Osteoblast (primary cell): Measurements from ENCODE around the gene CHRNG. TPM values are rescaled to one million over a fixed set of nuclear protein-coding genes. Genes with fewer than 3 reads are reported as not detected.

Experiments used
- DNase-seq: peaks from one replicate; pipeline ENCODE4 v3.0.0; 2011; ENCODE audit warnings: low spot score, mixed read lengths; ENCODE audit not compliant: insufficient read length; ENCODE audit errors: missing footprints
- H2AFZ ChIP-seq: 2 replicates; pipeline ENCODE4 v1.6.0; 2011; ENCODE audit warnings: mild to moderate bottlenecking, low read length
- H3K27ac ChIP-seq: 2 replicates; pipeline ENCODE4 v1.5.1; 2011; ENCODE audit warnings: mild to moderate bottlenecking, low read depth, low read length, moderate library complexity
- H3K27me3 ChIP-seq: 2 replicates; pipeline ENCODE4 v1.6.0; 2012; ENCODE audit warnings: mild to moderate bottlenecking, control low read depth, inconsistent platforms, low read length, moderate library complexity; ENCODE audit not compliant: insufficient read depth
- H3K36me3 ChIP-seq: 2 replicates; pipeline ENCODE4 v1.5.1; 2011; ENCODE audit warnings: mild to moderate bottlenecking, low read length, control low read depth, moderate library complexity; ENCODE audit not compliant: insufficient read depth
- H3K4me1 ChIP-seq: 2 replicates; pipeline ENCODE4 v1.5.1; 2011; ENCODE audit warnings: mild to moderate bottlenecking, low read length, control low read depth, moderate library complexity; ENCODE audit not compliant: insufficient read depth
- H3K4me2 ChIP-seq: 2 replicates; pipeline ENCODE4 v1.6.0; 2011; ENCODE audit warnings: mild to moderate bottlenecking, low read length; ENCODE audit not compliant: insufficient read depth
- H3K4me3 ChIP-seq: fragments of 200-600 bp; sonication (generic); 3 replicates; pipeline ENCODE4 v1.5.1; 2012; ENCODE audit warnings: mild to moderate bottlenecking, low read length, inconsistent platforms; ENCODE audit not compliant: insufficient read depth
- H3K79me2 ChIP-seq: 2 replicates; pipeline ENCODE4 v1.6.0; 2012; ENCODE audit warnings: mild to moderate bottlenecking, low read length, control low read depth, inconsistent platforms; ENCODE audit not compliant: insufficient read depth
- H3K9me3 ChIP-seq: 2 replicates; pipeline ENCODE4 v1.5.1; 2011; ENCODE audit warnings: low read depth, low read length, control low read depth
- H4K20me1 ChIP-seq: 2 replicates; pipeline ENCODE4 v1.6.0; 2012; ENCODE audit warnings: mild to moderate bottlenecking, low read length, control low read depth; ENCODE audit not compliant: insufficient read depth
- total RNA-seq: library from RNA; depleted of rRNA; stranded (reverse); fragments of >200 nt; gene quantifications from 2 replicates; pipeline ENCODE4 v1.2.3, GENCODE V29; 2012
- TF ChIP-seq, protein P1 (sequence below): IDR thresholded peaks from 2 replicates; pipeline ENCODE4 v1.5.1; 2011; ENCODE audit warnings: mild to moderate bottlenecking, low read depth, low read length, moderate library complexity; ENCODE audit errors: extremely low read depth

Gene CHRNG
- total RNA-seq, 1 donor: not detected

DNA sequence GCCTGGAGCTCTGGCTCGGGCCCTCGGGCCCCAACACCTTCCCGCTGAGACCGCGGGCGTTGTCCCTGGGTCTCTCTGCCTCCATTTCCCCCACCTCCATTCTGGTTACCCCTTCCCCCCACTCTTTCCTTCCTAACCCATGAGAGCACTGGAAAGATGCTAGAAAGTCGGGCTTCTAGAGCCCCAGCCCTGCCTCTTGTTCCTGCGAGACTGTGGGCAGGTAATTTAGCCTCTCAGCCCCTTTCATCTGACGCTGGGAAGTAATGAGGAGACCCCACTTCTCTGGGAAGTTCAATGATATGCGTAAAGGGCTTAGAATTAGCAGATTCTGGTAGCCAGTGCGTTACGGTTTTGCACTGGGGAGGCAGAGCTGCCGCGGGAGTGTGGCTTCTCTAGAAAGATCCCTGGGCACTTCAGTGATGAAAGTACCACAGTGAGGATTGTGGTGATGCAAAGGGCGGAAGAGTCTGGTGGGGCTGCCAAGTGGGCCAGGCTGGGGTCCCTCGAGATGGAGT is 35.6 kb upstream of the CHRNG start:
- H3K27ac ChIP-seq: no peak overlapping the region
- TF ChIP-seq, protein P1, sequence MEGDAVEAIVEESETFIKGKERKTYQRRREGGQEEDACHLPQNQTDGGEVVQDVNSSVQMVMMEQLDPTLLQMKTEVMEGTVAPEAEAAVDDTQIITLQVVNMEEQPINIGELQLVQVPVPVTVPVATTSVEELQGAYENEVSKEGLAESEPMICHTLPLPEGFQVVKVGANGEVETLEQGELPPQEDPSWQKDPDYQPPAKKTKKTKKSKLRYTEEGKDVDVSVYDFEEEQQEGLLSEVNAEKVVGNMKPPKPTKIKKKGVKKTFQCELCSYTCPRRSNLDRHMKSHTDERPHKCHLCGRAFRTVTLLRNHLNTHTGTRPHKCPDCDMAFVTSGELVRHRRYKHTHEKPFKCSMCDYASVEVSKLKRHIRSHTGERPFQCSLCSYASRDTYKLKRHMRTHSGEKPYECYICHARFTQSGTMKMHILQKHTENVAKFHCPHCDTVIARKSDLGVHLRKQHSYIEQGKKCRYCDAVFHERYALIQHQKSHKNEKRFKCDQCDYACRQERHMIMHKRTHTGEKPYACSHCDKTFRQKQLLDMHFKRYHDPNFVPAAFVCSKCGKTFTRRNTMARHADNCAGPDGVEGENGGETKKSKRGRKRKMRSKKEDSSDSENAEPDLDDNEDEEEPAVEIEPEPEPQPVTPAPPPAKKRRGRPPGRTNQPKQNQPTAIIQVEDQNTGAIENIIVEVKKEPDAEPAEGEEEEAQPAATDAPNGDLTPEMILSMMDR: no peak
- peaks cover 32% of the 10 kb centered on the region for H3K27me3 ChIP-seq

DNA sequence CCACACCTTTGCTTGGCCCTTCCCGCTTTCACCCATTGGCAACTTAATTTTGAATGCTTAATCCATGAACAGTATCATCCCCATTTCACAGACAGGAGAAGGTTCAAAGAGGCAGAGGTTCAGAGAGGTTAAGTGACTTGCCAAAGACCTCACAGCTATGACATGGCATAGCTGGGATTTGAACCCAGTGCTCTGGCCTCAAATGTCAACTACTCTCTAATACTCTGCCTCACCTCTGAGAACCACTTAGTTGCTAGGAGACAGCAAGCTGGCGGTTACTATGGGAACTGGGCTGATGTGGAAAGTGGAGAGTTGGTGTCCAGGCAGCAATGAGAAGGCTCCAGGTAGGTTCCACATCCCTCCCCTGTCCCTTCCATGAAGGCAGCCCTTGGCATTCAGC is 35.1 kb upstream of the CHRNG start:
- peaks cover 32% of the 10 kb centered on the region for H3K27me3 ChIP-seq
- H3K4me2 ChIP-seq: no peak overlapping the region
- DNase-seq: no peak
- TF ChIP-seq, protein P1: no peak
- no peak overlapping the region for H3K27ac ChIP-seq
- no peaks in the 10 kb centered on the region for H3K9me3 ChIP-seq
- no peak overlapping the region for H2AFZ ChIP-seq
- no peaks in the 10 kb centered on the region for H3K36me3 ChIP-seq
- H4K20me1 ChIP-seq: no peaks in the 10 kb centered on the region
- H3K4me1 ChIP-seq: no peaks in the 10 kb centered on the region
- H3K79me2 ChIP-seq: no peaks in the 10 kb centered on the region
- H3K4me3 ChIP-seq: no peak overlapping the region

More for the DNA sequence above, 35.6 kb upstream of the CHRNG start:
- H3K79me2 ChIP-seq: no peaks in the 10 kb centered on the region
- no peaks in the 10 kb centered on the region for H4K20me1 ChIP-seq
- H3K4me2 ChIP-seq: no peak overlapping the region
- H3K9me3 ChIP-seq: no peaks in the 10 kb centered on the region
- H3K4me1 ChIP-seq: no peaks in the 10 kb centered on the region
- no peak overlapping the region for H2AFZ ChIP-seq
- no peaks in the 10 kb centered on the region for H3K36me3 ChIP-seq
- H3K4me3 ChIP-seq: no peak overlapping the region
- DNase-seq: no peak

DNA sequence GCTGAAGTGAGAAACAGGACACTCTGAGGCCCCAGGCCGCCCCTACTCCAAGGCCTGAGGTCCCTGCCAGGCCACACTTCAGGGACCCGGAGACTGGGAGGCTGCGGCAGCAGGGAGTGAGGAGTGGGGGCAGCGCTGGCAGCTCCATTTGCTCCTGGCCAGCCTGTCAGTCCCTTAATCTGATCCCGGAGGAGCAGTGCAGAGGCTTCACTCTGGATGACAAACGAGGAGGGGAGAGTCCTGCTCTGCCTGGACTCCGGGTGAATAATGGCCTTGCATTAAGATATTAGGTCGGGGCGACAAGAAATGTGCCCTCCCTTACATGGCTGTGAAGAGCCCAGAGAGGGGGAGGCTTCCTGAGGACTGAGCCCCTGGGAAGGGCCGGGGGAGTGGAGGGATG is 33.6 kb upstream of the CHRNG start:
- no peak overlapping the region for H3K4me3 ChIP-seq
- no peak overlapping the region for H3K4me2 ChIP-seq
- H2AFZ ChIP-seq: no peak overlapping the region
- DNase-seq: no peak
- no peaks in the 10 kb centered on the region for H3K9me3 ChIP-seq
- H3K4me1 ChIP-seq: no peaks in the 10 kb centered on the region
- TF ChIP-seq, protein P1: no peak
- no peaks in the 10 kb centered on the region for H4K20me1 ChIP-seq
- H3K36me3 ChIP-seq: no peaks in the 10 kb centered on the region
- H3K27ac ChIP-seq: no peak overlapping the region
- no peaks in the 10 kb centered on the region for H3K79me2 ChIP-seq
- peaks cover 32% of the 10 kb centered on the region for H3K27me3 ChIP-seq

DNA sequence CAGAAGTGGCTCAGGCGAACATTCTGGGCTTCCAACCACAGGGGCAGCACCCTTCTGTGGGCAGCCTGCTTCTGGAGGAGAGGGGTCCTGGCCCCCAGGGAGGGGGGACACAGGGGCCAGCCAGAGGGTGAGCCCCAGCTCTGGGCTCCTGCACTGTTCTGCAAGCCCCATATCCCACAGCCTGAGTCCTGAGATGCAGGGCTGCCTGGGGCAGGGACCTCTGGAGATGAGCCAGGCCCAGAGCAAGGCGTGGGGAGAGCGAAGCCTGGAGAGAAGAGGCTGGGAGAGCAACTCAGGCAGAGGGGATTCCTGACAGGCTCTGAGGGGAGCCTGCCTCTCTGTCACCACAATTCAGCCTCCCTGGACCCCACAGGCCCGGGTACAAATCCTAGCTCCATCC is 32.8 kb upstream of the CHRNG start:
- no peak overlapping the region for H3K4me3 ChIP-seq
- no peak overlapping the region for H3K27ac ChIP-seq
- H3K27me3 ChIP-seq: peaks cover 32% of the 10 kb centered on the region
- no peak overlapping the region for H3K4me2 ChIP-seq
- no peaks in the 10 kb centered on the region for H3K79me2 ChIP-seq
- H3K9me3 ChIP-seq: no peaks in the 10 kb centered on the region
- no peaks in the 10 kb centered on the region for H3K36me3 ChIP-seq
- DNase-seq: no peak
- no peak overlapping the region for H2AFZ ChIP-seq
- no peaks in the 10 kb centered on the region for H4K20me1 ChIP-seq
- TF ChIP-seq, protein P1: no peak
- H3K4me1 ChIP-seq: no peaks in the 10 kb centered on the region
